ENCODE results near the gene RAPGEF2. TPM values are rescaled to one million over a fixed set of nuclear protein-coding genes. Genes with fewer than 3 reads are reported as not detected.
"Not testable (repeated sequence)": the region's sequence is repeated elsewhere in the genome, so short reads cannot be mapped to it uniquely, and the experiment has no call there.

RAPGEF2 gene
- total RNA-seq, 1 donor from 2014 or later = 32.6 TPM

DNA sequence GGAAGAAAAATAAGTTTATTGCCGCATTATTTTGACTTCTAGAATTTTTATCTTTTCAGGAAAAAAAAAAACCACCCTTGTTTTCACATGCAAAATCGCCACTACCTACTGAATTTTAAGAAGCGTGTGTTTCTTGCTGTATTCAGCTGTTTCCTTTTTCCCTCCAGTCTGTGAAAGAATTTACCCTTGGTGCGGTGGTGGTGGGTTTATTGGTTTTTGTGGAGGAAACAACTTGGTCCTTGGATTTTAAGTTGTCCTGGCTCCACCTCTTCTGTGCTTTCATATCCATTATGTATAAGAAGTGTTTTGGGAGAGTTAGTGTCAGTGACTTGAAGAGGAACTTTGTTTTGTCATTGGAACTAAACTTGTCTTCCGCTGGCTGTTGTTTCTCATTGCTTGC is 8.1 kb downstream of the RAPGEF2 start:
- H3K27me3 ChIP-seq (ENCODE audit: control insufficient read depth, insufficient read depth, low read length) = no peaks in the 10 kb centered on the region
- TF ChIP-seq, protein P1, sequence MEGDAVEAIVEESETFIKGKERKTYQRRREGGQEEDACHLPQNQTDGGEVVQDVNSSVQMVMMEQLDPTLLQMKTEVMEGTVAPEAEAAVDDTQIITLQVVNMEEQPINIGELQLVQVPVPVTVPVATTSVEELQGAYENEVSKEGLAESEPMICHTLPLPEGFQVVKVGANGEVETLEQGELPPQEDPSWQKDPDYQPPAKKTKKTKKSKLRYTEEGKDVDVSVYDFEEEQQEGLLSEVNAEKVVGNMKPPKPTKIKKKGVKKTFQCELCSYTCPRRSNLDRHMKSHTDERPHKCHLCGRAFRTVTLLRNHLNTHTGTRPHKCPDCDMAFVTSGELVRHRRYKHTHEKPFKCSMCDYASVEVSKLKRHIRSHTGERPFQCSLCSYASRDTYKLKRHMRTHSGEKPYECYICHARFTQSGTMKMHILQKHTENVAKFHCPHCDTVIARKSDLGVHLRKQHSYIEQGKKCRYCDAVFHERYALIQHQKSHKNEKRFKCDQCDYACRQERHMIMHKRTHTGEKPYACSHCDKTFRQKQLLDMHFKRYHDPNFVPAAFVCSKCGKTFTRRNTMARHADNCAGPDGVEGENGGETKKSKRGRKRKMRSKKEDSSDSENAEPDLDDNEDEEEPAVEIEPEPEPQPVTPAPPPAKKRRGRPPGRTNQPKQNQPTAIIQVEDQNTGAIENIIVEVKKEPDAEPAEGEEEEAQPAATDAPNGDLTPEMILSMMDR (IDR thresholded peaks at IDR 0.05; ENCODE audit: insufficient read depth, low read length, poor library complexity, severe bottlenecking) = no peak
- no peak for DNase-seq (ENCODE audit: low read depth)
- no peaks in the 10 kb centered on the region for H3K36me3 ChIP-seq (ENCODE audit: control insufficient read depth, insufficient read depth, low read length)
- H3K4me3 ChIP-seq (ENCODE audit: low read depth, low read length) = no peak overlapping the region

DNA sequence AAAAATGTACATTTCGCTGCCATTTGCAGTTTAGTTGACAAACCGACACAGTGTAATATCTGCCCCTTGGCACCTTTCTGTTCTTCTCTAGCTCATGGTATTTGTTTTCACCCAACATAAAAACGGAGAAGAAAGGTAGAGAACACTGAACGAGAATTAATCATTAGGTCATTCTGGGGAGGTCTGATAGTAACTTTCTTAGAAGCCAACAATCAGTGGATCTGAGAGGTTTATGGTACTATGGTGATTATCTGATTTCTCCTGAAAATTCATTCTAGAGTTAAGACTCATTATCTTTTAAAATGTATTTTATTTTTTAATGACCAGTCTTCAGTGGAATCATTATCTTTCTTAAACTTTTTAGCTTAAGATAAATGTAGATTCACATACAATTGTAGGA is 8.5 kb downstream of the RAPGEF2 start:
- TF ChIP-seq, protein P1 (IDR thresholded peaks at IDR 0.05; ENCODE audit: insufficient read depth, low read length, poor library complexity, severe bottlenecking) = no peak
- H3K27me3 ChIP-seq (ENCODE audit: control insufficient read depth, insufficient read depth, low read length) = no peaks in the 10 kb centered on the region
- no peaks in the 10 kb centered on the region for H3K36me3 ChIP-seq (ENCODE audit: control insufficient read depth, insufficient read depth, low read length)

DNA sequence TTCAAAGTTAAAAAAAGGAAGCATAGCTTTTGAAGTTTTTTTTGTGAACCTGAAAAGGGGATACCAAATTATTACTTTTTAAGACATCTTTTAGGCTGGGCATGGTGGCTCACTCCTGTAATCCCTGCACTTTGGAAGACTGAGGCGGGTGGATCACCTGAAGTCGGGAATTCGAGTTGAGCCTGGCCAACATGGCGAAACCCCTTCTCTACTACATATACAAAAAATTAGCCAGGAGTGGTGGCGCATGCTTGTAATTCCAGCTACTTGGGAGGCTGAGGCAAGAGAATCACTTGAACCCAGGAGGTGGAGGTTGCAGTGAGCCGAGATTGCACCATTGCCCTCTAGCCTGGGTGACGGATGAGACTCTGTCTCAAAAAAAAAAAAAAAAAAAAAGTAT is 10.5 kb downstream of the RAPGEF2 start:
- not testable (repeated sequence) for DNase-seq (ENCODE audit: low read depth); H3K27me3 ChIP-seq (ENCODE audit: control insufficient read depth, insufficient read depth, low read length); H3K4me3 ChIP-seq (ENCODE audit: low read depth, low read length); H3K36me3 ChIP-seq (ENCODE audit: control insufficient read depth, insufficient read depth, low read length)

More for the DNA sequence above, 8.5 kb downstream of the RAPGEF2 start:
- no peak for DNase-seq (ENCODE audit: low read depth)
- no peak overlapping the region for H3K4me3 ChIP-seq (ENCODE audit: low read depth, low read length)

DNA sequence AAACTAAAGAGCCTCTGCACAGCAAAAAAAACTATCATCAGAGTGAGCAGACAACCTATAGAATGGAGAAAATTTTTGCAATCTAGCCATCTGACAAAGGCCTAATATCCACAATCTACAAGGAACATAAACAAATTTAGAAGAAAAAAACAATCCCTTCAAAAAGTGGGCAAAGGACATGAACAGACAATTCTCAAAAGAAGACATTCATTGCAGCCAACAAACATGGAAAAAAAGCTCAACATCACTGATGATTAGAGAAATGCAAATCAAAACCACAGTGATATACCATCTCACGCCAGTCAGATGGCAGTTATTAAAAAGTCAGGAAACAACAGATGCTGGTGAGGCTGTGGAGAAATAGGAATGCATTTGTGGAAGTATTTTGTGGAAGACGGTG is 13.2 kb downstream of the RAPGEF2 start:
- H3K36me3 ChIP-seq (ENCODE audit: control insufficient read depth, insufficient read depth, low read length); H3K27me3 ChIP-seq (ENCODE audit: control insufficient read depth, insufficient read depth, low read length); DNase-seq (ENCODE audit: low read depth); H3K4me3 ChIP-seq (ENCODE audit: low read depth, low read length): not testable (repeated sequence)

DNA sequence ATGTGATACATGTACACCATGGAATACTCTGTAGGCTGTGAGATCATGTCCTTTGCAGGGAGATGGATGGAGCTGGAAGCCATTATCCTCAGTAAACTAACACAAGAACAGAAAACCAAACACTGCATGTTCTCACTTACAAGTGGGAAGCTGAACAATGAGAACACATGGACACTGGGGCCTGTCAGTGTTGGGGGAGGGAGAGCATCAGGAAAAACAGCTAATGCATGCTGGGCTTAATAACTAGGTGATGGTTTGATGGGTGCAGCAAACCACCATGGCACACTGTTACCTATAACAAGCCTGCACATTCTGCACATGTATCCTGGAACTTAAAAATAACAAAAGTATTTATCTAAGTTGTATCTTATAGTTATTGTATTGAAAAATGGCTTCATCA is 13.8 kb downstream of the RAPGEF2 start:
- H3K4me3 ChIP-seq (ENCODE audit: low read depth, low read length); DNase-seq (ENCODE audit: low read depth); H3K36me3 ChIP-seq (ENCODE audit: control insufficient read depth, insufficient read depth, low read length); H3K27me3 ChIP-seq (ENCODE audit: control insufficient read depth, insufficient read depth, low read length): not testable (repeated sequence)

DNA sequence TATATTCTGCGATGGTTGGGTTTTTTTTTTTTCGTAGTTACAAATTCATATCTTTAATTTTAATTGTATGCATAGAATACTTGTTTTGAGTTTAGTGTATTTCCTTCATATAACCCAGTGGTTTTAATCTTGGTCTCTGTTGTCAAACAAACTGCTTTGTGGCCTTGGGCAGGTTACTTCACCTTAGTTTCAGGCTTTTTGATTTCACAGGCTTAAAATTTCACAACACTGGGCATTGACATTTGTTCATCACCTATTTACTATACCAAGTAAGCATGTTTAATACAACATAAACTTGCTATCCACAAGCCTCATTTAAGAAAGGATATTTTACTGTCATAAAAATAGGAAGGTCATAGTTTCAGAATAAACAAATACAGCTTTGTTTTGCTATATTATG is 14.7 kb downstream of the RAPGEF2 start:
- Histone ChIP-seq H3K4me3 (ENCODE audit: low read depth, low read length) (no peak overlapping the region), H3K36me3 (ENCODE audit: control insufficient read depth, insufficient read depth, low read length) (no peaks in the 10 kb centered on the region), H3K27me3 (ENCODE audit: control insufficient read depth, insufficient read depth, low read length) (no peaks in the 10 kb centered on the region)
- TF ChIP-seq, protein P1 (IDR thresholded peaks at IDR 0.05; ENCODE audit: insufficient read depth, low read length, poor library complexity, severe bottlenecking) = no peak
- no peak for DNase-seq (ENCODE audit: low read depth)

DNA sequence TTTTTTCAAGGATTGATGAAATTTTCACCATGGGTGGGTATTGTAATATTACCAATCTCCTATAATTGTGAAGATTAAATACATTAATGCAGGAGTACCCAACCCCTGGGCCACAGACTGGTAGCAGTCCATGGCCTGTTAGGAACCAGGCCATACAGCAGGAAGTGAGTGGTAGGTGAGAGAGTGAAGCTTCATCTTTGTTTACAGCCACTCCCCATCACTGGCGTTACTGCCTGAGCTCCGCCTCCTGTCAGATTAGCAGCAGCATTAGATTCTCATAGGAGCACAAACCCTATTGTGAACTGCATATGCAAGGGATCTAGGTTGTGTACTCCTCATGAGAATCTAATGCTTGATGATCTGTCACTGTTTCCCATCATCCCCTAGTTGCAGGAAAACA is 15.1 kb downstream of the RAPGEF2 start:
- Histone ChIP-seq H3K27me3 (ENCODE audit: control insufficient read depth, insufficient read depth, low read length) (no peaks in the 10 kb centered on the region), H3K4me3 (ENCODE audit: low read depth, low read length) (no peak overlapping the region), H3K36me3 (ENCODE audit: control insufficient read depth, insufficient read depth, low read length) (no peaks in the 10 kb centered on the region)
- no peak for DNase-seq (ENCODE audit: low read depth)
- TF ChIP-seq, protein P1 (IDR thresholded peaks at IDR 0.05; ENCODE audit: insufficient read depth, low read length, poor library complexity, severe bottlenecking) = no peak
